ENCODE measurements around the gene CCL15. TPM values are rescaled to one million over a fixed set of nuclear protein-coding genes. Genes with fewer than 3 reads are reported as not detected.
A peak's percentile ranks its signal among the peaks of the same experiment; 100 is the strongest.
"Not testable (repeated sequence)": the region's sequence is repeated elsewhere in the genome, so short reads cannot be mapped to it uniquely, and the experiment has no call there.

CCL15 gene
- total RNA-seq, 2 donors from 2014 or later: 1.0 TPM; not detected in 1

GRCh38 chr17:35998018-35998545 is 3.3 kb downstream of the CCL15 start:
- WGBS, 2 donors: 46 to 63% methylated on average over 9 to 11 of the region's 11 CpGs
- H3K27me3 ChIP-seq: no peaks in the 10 kb centered on the region
- H3K9me3 ChIP-seq: no peaks in the 10 kb centered on the region
- no peak for DNase-seq
- H3K4me3 ChIP-seq: no peak overlapping the region
- peaks cover 11% of the 10 kb centered on the region for H3K4me1 ChIP-seq
- intact Hi-C loops (cut with DNase I): no loop called here
- no peaks in the 10 kb centered on the region for H3K36me3 ChIP-seq (replicated peaks in 1 of 2; ENCODE audit: insufficient read depth in 1 of 2, low read depth in 2 of 2)
- no peak for TF ChIP-seq POLR2A (IDR thresholded peaks at IDR 0.05)
- TF ChIP-seq CTCF (IDR thresholded peaks at IDR 0.05): no peak
- ATAC-seq: no peak
- H3K27ac ChIP-seq: no peak overlapping the region

DNA sequence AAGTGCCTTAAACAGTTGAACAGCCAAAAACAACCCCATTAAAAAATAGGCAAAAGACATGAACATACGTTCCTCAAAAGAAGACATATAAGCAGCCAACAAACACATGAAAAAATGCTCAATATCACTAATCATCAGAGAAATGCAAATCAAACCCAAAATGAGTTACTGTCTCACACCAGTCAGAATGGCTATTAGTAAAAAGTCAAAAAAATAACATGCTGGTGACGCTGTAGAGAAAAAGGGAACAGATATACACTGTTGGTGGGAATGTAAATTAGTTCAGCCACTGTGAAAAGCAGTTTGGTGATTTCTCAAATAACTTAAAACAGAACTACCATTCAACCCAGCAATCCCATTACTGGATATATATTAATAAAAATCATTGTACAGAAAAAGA is 6.0 kb downstream of the CCL15 start:
- H3K9me3 ChIP-seq; H3K27ac ChIP-seq; intact Hi-C loops (cut with DNase I); H3K4me3 ChIP-seq; ATAC-seq; DNase-seq; H3K27me3 ChIP-seq; H3K4me1 ChIP-seq; H3K36me3 ChIP-seq (replicated peaks in 1 of 2; ENCODE audit: insufficient read depth in 1 of 2, low read depth in 2 of 2): not testable (repeated sequence)
- 50 to 72% methylated on average over 2 of the region's 2 CpGs for WGBS, 2 donors

- H3K27ac ChIP-seq: no peak overlapping the region
- peaks cover 4% of the 10 kb centered on the region for H3K4me1 ChIP-seq
- no peak overlapping the region for H3K4me3 ChIP-seq
- no peaks in the 10 kb centered on the region for H3K9me3 ChIP-seq
- no peaks in the 10 kb centered on the region for H3K27me3 ChIP-seq
- 74 to 77% methylated on average over 2 of the region's 2 CpGs for WGBS, 2 donors
- intact Hi-C loops (cut with DNase I): no loop called here
- TF ChIP-seq POLR2A (IDR thresholded peaks at IDR 0.05) (no peak), CTCF (IDR thresholded peaks at IDR 0.05) (no peak)
- no peak for DNase-seq
- H3K36me3 ChIP-seq (replicated peaks in 1 of 2; ENCODE audit: insufficient read depth in 1 of 2, low read depth in 2 of 2): no peaks in the 10 kb centered on the region
- no peak for ATAC-seq
Observed at GRCh38 chr17:35991075-35991474, 10.3 kb downstream of the CCL15 start.

- Histone ChIP-seq H3K4me3 (no peak overlapping the region), H3K27ac (no peak overlapping the region), H3K36me3 (replicated peaks in 1 of 2; ENCODE audit: insufficient read depth in 1 of 2, low read depth in 2 of 2) (no peaks in the 10 kb centered on the region), H3K4me1 (peaks cover 4% of the 10 kb centered on the region), H3K9me3 (no peaks in the 10 kb centered on the region), H3K27me3 (no peaks in the 10 kb centered on the region)
- TF ChIP-seq CTCF (IDR thresholded peaks at IDR 0.05) (no peak), POLR2A (IDR thresholded peaks at IDR 0.05) (no peak)
- intact Hi-C loops (cut with DNase I): no loop called here
- DNase-seq (no peak), ATAC-seq (no peak)
Observed at GRCh38 chr17:35988164-35988563, 13.2 kb downstream of the CCL15 start.

GRCh38 chr17:35986643-35987042 is 14.7 kb downstream of the CCL15 start, which contains the start of gene CCL14:
TSS of gene CCL14 (minus strand) at chr17:35986729. CDS start at chr17:35986649, 80 bp downstream.
- Histone ChIP-seq H3K27me3 (no peaks in the 10 kb centered on the region), H3K9me3 (no peaks in the 10 kb centered on the region), H3K36me3 (replicated peaks in 1 of 2; ENCODE audit: insufficient read depth in 1 of 2, low read depth in 2 of 2) (no peaks in the 10 kb centered on the region), H3K27ac (no peak within 1 kb of the TSS), H3K4me1 (peaks cover 4% of the 10 kb centered on the region), H3K4me3 (no peak within 1 kb of the TSS)
- TF ChIP-seq CTCF (IDR thresholded peaks at IDR 0.05) (no peak), POLR2A (IDR thresholded peaks at IDR 0.05) (no peak)
- ATAC-seq: peak; percentile 24
- intact Hi-C loops (cut with DNase I): no loop called here
- DNase-seq: peak in 1 of 4 donors; percentile 6
- 84 to 100% methylated on average over 1 of the region's 1 CpG for WGBS, 2 donors

Data from body of pancreas (tissue), 4 donors.